ENCODE measurements around the gene ACTRT1.

The ACTRT1 gene

GRCh38 chrX:128019218-128019617 is 33.0 kb downstream of the ACTRT1 start:
- DNase-seq (ENCODE audit: low read depth) = no peak
- H3K4me3 ChIP-seq (ENCODE audit: low read depth, low read length) = no peak overlapping the region
- no peak for TF ChIP-seq CTCF (conservative IDR thresholded peaks at IDR 0.05; ENCODE audit: low read depth, low read length)

GRCh38 chrX:128012015-128012414 is 40.2 kb downstream of the ACTRT1 start:
- DNase-seq (ENCODE audit: low read depth) = no peak
- H3K4me3 ChIP-seq (ENCODE audit: low read depth, low read length) = no peak overlapping the region
- TF ChIP-seq CTCF (conservative IDR thresholded peaks at IDR 0.05; ENCODE audit: low read depth, low read length) = no peak

- no peak for TF ChIP-seq CTCF (conservative IDR thresholded peaks at IDR 0.05; ENCODE audit: low read depth, low read length)
- no peak overlapping the region for H3K4me3 ChIP-seq (ENCODE audit: low read depth, low read length)
- no peak for DNase-seq (ENCODE audit: low read depth)
These were observed 44.3 kb downstream of the ACTRT1 start for GRCh38 chrX:128007882-128008281.

Measured in choroid plexus epithelial cell (primary cell).